GM21515 (cell line): ENCODE results near the gene SFSWAP.
"Not testable (repeated sequence)": the region's sequence is repeated elsewhere in the genome, so short reads cannot be mapped to it uniquely, and the experiment has no call there.

Experiments used
- ATAC-seq: cut with Tn5 transposase; IDR thresholded peaks from one replicate; pipeline ENCODE4 v1.9.1; 2021; ENCODE audit not compliant: unreplicated experiment

The SFSWAP gene

DNA sequence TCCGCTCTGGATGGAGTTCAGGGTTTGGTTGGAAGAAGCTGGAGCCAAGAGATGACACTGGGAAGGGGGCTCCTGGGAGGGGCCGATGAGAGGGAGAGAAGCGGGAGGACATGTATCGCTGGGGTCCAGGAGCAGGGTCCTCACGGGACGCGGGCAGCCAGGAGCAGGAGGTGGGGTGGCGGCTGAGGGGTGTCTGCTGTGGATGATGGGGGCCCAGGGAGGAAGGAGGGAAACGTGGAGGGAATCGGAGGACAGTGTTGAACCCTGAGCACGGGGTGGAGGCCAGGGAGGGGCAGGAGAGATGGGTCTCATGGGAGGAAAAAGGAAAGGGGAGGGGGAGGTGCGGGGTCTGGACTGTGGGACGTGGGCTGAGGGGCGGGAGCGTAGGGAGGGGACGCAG is 31.7 kb upstream of the SFSWAP start:
- not testable (repeated sequence) for ATAC-seq

DNA sequence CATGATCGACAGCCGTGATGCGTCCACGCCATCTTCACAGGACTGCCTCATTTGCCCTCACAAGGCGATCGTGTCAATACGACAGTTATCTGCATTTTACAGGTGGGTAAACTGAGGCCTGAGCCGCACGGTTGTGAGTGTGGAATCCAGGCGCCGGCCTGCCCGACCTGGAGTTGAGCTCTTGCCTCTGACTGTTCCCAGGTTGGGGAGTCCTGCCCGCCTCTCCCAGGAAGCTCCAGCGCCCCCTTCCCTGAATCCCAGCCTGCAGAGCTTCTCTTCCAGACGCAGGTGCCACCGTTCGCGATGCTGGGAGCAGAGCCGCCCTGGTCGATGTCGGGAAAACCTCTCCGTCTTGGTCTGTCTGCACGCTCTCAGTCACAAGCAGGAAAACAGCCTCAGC is 31.1 kb upstream of the SFSWAP start:
- not testable (repeated sequence) for ATAC-seq

DNA sequence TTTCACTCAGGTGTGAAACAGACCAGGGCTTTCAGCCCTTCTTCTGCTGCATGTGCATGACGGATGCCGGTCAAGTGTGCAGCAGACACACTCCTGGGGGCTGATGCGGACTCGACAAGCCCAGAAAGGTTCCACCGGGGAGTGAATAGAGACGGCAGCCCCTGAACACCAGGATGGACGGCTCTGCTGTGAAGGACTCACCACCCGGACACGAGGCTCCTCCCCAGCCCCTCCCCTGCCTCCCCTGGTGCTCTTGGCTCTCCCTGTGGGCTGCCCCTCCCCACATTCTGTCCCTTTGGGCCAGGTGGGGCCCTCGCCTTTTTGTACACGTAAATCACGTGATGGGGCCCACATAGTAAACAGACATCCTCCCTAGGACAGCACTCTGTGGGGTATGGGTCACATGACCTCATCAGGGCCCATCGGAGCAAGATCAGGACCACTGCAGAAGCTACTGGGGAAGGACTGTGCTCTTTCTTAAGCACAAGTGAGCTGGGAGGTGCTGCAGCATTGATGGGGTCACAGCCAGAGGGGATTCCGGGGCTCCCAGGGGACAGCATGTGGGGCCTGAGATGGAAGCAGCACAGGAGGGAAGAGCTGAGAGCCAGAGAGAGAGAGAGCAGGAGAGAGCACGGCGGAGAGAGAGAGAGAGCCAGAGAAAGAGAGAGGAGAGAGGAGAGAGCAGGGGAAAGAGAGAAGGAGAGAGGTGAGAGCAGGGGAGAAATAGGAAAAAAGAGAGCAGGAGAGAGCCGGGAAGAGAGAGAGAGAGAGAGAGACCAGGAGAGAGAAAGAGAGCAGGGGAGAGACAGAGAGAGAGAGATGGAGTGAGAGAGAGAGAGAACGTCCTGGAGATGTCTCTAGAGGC is 30.3 kb upstream of the SFSWAP start:
- ATAC-seq = not testable (repeated sequence)

DNA sequence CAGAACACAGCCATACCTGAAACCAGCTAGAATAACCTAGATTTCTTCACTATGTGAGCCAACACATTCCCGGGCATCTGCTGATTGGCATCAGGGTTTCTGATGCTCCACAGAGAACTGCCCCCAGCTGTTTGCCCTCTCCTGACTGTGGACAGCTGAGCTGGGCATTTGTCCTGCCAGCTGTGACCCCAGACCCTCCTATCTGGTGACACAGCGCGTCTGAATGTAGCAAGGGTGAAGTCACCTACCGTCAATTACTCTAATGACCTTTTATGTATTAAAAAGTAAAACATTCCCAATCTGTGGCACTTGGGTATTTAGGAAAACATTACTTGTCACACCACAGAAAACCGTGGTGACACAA is 29.7 kb upstream of the SFSWAP start:
- no peak for ATAC-seq

DNA sequence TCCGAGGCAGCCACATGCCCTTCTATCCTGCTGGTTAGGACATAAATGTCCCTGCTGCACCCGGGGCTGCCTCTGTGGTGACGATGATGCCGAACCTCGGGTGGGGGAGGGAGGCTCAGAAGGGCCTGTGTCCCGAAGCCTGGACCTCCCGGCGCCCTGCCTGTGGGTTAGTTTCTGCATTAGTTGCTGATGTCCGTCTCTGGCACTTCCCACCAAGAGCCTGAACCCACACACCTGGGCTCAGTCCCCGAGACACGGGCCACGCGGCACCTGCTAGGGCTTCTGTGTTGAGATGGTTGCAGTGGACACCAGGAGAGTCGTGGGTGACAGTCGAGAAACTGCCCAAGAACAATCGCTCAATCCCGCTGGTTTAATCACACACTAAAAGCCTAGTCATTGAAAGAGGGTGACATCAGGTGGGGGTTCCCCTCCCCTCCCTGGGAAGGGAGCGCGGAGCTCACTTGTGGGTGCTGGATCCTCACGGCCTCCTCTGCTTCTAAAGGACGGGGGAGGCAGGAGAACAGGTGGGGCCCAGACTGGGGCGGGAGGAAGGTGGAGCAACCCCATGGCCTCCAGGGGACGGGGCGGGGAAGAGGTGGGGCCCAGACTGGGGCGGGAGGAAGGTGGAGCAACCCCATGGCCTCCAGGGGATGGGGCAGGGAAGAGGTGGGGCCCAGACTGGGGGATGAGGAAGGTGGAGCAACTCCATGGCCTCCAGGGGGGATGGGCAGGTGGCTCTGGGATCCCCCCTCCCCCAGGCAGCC is 29.0 kb upstream of the SFSWAP start:
- ATAC-seq = peak; percentile 100

DNA sequence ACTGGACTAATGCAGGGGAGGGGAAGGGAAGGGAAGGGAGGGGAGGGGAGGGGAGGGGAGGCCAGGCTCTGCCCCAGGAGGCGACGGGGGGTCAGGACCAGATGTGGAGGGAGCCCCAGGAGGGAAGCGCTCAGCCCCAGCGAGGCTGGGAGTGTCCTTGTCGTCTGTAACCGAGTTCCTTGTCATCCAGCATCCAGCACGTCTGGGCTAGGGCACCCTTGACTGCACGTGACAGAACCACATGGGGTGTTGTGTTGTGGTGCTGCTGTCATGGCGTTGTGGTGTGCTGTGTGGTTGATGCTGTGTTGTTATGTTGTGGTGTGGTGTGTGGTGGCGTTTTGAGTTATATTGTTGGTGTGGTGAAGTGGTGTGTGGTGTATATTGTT is 28.4 kb upstream of the SFSWAP start:
- no peak for ATAC-seq

DNA sequence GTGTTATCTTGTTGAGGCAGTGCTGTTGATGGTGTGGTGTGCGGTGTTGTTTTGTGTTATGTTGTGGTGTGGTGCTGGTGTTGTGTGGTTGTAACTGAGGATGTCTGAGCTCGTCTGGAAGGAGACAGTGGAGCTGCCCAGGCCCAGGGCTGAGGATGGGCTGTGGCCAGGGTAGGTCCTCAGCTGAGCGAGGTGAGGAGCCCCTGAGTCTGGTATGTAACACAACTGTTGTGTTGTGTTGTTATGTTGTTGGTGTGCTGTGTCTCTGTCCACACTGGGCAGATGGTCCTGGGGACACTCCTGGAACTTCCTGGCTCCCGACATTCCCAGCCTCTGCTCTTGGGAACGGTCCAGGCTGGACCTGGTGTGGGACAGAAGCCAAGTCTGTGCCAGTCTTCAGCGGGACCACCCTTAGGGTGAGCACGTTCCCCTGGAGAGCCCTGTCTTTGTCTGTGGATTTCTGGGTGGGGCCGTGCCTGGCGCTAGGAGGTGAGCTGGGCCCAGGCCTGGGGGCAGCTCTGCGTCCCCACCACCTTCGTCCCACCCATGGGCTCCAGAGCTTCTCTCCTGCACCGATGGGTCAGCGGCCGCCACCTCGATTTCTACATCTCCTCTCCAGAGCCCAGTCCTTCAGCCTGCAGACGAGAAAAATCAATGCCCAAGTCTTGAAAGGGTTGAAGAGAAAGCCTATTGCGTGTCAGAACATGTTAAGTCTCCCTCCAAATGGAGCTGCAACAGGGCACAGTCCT is 27.4 kb upstream of the SFSWAP start:
- no peak for ATAC-seq

DNA sequence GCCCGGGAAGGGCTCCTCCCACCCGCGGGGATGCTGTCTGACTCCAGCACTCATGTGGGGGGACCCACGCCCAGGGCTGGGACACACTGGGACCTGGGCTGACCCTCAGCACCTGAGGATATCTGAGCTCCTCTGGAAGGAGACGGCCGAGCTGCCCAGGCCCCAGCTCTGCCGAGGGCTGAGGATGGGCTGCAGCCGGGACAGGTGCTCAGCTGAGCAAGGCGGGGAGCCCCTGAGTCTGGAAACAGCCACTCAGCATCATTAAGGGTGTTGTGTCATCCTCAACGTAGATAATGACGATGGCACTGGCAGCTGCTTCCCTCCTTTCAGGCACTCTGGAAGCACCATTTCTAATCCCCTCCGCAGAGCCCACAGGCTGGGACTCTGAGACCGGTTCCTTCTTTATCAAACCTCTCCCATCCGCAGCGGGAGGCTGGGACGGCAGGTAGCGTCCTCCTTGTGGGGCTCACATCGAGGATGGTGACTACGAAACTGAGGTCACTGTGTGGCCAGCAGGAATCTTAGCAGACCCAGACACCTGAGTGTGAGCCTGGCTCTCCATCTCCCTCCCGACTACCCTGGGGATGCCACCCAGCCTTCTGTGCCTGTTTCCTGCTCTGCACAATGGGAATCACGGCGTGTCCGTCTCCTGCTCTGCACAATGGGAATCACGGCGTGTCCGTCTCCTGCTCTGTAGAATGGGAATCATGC is 26.7 kb upstream of the SFSWAP start:
- ATAC-seq = no peak

DNA sequence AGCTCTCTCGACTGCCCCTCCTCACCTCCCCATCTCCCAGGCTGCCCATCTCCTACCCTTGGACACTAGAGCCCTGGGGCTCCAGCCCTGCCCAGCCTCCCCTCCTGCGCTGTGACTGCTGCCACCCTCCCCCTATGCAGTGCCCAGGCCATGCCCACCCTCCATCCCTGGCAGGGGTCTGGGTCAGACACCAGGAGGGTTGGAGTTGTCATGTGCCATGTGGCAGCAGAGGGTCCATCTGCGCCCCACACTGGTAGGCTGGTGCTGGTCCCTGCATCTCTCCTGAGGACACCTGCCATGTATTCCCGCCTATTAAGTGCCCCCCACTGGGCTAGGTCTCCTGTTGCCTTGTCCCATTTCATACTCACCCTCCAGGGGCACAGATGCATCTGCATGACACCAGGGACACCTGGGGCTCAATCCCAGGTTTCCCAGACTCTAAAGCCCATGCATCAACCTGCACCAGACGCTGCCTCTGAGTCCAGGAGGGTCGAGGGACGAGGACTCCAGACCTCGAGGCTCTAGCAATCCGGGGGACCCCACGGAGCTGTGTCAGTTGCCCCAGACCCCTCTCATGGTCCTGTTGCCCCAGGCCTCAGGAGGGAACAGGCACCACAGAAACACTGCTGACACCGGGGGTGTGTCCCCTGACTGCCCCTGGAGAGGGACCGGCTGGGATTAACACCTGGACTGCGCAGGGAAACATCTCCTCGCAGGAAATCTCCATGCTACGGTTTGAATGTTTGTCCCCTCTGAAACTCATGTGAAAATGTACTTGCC is 23.4 kb upstream of the SFSWAP start:
- ATAC-seq = no peak

DNA sequence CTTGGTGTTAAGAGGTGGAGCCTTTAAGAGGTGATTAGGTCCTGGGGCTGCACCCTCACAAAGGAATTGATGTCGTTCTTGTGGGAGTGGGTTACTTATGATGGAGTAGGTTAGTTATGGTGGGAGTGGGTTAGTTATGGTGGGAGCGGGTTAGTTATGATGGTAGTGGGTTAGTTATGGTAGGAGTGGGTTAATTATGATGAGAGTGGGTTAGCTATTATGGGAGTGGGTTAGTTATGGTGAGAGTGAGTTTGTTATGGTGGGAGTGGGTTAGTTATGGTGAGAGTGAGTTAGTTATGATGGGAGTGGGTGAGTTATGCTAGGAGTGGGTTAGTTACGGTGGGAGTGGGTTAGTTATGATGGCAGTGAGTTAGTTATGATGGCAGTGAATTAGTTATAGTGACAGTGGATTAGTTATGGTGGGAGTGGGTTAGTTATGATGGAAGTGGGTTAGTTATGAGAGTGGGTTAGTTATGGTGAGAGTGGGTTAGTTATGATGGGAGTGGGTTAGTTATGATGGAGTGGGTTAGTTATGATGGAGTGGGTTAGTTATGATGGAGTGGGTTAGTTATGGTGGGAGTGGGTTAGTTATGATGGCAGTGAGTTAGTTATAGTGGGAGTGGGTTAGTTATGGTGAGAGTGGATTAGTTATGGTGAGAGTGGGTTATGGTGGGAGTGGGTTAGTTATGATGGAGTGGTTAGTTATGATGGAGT is 22.6 kb upstream of the SFSWAP start:
- ATAC-seq = no peak

DNA sequence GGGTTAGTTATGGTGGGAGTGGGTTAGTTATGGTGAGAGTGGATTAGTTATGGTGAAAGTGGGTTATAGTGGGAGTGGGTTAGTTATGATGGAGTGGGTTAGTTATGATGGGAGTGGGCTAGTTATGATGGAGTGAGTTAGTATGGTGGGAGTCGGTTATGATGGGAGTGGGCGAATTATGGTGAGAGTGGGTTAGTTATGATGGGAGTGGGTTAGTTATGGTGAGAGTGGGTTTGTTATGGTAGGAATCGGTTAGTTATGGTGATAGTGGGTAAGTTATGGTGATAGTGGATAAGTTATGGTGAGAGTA is 22.1 kb upstream of the SFSWAP start:
- ATAC-seq = no peak

DNA sequence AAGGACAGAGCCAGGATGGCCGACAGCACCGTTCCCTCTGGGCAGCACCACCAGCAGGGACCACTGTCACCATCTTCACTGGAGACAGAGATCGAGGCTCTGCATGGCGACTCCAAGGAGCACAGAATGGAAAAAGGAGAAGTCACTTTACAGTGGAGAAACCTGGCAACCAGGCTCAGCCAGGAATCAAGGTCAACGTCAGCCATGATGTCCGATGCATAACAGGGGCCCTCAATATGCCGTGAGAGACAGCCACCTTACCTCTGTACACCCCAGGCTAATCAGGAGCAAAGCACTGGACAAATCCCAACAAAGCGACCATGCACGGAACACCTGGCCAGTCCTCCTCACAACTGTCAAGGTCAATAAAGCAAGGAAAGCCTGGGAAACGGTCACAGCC is 20.6 kb upstream of the SFSWAP start:
- ATAC-seq = no peak

DNA sequence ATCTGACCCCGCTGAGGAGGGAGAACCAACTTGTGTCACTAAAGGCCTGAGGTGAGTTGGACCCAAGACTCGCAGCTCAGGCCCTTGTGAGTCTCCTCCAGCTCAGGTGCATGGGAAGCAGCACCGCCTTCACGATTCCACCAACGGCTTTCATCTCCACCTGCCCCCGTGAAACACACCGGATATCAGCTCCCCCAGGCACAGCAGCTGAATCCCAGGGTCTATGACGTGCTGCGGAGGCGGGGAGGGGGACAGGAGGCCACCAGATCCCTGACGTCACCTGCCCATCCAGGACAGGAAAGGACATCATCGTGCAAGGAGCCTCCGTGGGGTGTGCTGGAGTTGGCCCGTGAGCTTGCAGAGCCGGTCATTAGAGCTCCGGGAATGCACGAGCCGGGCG is 18.5 kb upstream of the SFSWAP start:
- ATAC-seq = no peak

DNA sequence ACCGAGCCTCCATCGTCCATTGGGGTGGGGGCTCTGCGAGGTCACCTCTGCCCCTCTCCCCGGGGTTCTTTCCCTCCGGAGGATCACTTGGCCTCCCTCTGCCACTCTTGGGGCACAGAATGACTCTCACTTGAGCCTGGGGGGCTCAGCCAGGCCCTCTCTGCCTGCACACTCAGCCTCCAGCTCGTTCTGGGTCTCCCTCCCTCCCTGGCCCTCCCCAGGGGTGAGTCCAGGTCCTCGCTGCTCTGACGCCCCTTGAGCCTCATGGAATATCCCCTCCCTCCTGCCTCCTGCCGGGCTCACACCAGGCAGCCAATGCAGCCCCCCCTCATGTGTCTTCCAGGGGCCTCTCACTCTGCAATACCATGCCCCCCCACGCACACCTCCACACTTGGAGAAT is 17.7 kb upstream of the SFSWAP start:
- ATAC-seq = no peak

DNA sequence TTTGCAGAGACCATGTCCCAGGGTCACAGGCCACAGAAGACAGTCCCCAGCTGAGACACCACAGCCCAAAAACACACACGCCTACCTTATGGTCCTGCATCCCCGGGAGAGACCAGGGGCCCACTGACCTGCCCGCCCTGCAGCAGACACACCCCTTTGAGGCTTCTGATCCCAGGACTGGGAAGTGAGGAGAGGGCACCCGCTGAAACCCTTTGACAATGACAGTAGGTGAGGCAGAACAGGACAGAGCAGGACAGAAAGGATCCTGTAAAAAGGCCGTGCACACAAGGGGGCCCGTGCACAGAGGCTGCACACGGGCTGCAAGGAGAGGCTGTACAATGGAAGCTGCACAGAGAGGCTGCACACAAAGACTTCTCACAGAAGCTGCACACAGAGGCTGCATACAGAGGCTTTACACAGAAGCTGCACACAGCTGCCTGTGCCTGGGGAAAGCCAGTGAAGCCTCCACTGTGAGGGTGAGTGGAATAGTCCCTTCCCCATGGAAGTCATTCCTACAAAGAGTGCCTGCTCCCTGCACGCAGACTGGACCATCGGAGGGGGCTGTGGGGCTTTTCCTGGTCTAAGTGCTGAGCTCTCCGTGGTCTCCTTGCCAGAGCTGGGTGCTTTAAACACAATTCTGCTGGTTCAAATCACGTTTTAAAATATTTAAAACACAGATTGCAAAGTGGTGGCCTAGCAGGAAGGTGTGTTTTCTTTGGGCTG is 16.6 kb upstream of the SFSWAP start:
- no peak for ATAC-seq

DNA sequence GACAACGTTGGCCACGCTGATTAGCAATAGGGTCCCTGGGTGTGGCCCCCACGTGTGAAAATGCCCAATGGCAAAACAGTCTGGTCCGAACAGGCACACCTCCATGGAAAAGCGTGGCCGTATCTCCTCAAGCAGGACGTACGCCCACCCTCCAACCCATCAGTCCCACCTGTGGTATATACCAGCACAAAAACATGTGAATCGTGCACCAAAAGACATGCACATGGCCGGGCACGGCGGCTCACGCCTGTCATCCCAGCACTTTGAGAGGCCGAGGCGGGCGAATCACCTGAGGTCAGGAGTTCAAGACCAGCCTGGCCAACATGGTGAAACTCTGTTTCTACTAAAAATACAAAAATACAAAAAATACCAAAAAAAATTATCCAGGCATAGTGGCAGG is 14.9 kb upstream of the SFSWAP start:
- no peak for ATAC-seq

DNA sequence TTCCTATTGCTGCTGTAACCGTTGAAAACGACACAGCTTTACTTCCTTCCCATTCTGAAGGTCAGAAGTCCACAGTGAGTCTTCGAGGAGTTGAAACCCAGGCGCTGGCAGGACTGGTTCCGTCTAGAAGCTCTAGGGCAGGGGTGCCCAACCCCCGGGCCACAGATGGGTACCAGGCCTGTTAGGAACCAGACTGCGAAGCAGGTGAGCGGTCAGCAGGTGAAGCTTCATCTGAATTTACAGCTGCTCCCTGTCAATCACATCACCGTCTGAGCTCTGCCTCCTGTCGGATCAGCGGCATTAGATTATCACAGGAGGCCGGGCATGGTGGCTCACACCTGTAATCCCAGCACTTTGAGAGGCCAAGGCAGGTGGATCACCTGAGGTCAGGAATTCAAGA is 12.6 kb upstream of the SFSWAP start:
- ATAC-seq = no peak

DNA sequence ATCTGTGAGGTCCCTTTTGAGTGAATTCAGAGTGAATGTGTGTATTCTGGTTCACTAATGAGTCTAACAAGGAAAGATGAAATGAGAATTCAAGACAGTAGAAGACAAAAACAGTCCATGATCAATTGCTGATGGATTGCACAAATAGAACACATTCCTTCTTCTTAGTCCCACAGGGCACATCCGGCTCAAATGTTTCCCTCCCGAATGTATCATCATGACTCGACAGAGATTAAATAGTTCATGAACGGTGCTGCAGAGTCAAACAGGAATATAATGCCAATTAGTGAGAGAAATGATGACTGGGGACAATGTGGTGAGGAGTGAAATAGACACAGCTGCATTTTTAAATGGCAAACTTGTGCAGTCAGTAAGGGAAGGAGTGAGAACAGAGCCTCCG is 11.5 kb upstream of the SFSWAP start:
- no peak for ATAC-seq

DNA sequence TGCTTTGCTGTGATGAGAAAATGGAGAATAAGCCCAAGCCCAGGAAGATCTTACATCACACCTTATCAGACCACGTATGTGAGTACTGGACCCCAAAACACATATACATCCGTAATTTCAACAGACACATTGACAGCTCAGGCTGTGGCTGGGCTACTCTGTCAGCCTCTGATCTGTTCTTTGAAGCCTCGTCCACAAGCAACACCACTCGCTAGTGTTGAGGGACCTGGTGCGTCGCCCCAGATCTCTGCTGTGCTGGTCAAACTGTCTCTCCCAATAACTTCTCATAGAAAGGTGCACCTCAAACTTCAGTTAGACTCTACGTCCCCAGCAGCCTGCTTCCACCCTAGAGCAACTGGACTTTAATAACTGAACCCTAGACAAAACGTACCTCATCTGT is 10.6 kb upstream of the SFSWAP start:
- no peak for ATAC-seq
